ENCODE data around the gene HERPUD2. TPM values are rescaled to one million over a fixed set of nuclear protein-coding genes. Genes with fewer than 3 reads are reported as not detected.
"Not testable (repeated sequence)": the region's sequence is repeated elsewhere in the genome, so short reads cannot be mapped to it uniquely, and the experiment has no call there.

HERPUD2 gene
- polyA plus RNA-seq, 4 donors: 28.0 to 39.3 (median 37.9) TPM

GRCh38 chr7:35623381-35623780 is 71.6 kb downstream of the HERPUD2 start:
- DNase-seq (ENCODE audit: low read depth in 4 of 4, low spot score in 2 of 4): no peak

GRCh38 chr7:35619863-35620262 is 75.1 kb downstream of the HERPUD2 start:
- DNase-seq (ENCODE audit: low read depth in 4 of 4, low spot score in 2 of 4): no peak

- DNase-seq (ENCODE audit: low read depth in 4 of 4, low spot score in 2 of 4): peak in 1 of 4 donors; percentile 4
These were observed 77.9 kb downstream of the HERPUD2 start for GRCh38 chr7:35617041-35617440.

- no peak for DNase-seq (ENCODE audit: low read depth in 4 of 4, low spot score in 2 of 4)
These were observed 81.8 kb downstream of the HERPUD2 start for GRCh38 chr7:35613150-35613549.

GRCh38 chr7:35605760-35606159 is 89.2 kb downstream of the HERPUD2 start:
- DNase-seq (ENCODE audit: low read depth in 4 of 4, low spot score in 2 of 4): no peak

DNA sequence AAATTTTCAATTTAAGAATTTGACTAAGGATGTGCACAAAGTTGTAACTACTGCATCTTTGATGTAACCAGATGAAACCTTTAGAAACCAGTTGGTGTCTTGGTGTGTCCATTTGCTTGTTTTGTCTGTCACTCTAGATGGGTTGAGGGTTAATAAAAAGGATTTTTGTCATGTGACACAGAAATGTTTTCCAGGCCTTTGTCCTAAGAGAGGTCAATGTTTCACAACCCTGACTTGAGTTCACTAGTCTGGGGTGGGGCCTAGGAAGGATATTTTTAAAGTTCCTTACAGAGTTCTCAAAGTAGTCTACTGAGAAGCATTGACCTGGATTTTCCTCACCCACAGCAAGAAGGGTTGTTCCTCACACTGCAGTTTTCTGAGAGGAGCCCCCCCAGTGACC is 90.3 kb downstream of the HERPUD2 start:
- DNase-seq (ENCODE audit: low read depth in 4 of 4, low spot score in 2 of 4): no peak

- DNase-seq (ENCODE audit: low read depth in 4 of 4, low spot score in 2 of 4): no peak
These were observed 95.3 kb downstream of the HERPUD2 start for GRCh38 chr7:35599645-35600044.

DNA sequence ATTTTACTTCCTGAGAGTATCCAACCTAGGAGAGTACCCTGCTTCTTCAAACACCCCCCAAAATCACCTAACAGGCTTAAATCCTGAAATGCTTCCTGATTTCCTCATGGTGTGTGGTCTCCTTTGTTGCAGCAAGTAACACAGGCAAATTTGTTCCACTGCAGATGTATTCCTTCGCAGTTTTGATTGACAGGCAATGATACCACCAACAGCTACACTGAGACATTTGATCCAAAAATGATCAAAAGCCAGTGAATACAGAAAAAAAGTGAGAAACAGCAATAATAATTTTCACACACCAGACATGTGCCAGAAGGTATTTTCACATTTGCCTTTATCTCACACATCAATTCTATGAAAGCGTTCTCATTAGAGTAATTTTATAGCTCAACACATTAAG is 95.9 kb downstream of the HERPUD2 start:
- DNase-seq (ENCODE audit: low read depth in 4 of 4, low spot score in 2 of 4): no peak

GRCh38 chr7:35596061-35596460 is 98.9 kb downstream of the HERPUD2 start:
- DNase-seq (ENCODE audit: low read depth in 4 of 4, low spot score in 2 of 4): no peak

GRCh38 chr7:35593899-35594298 is 101.0 kb downstream of the HERPUD2 start:
- DNase-seq (ENCODE audit: low read depth in 4 of 4, low spot score in 2 of 4): no peak

- no peak for DNase-seq (ENCODE audit: low read depth in 4 of 4, low spot score in 2 of 4)
These were observed 106.3 kb downstream of the HERPUD2 start for GRCh38 chr7:35588647-35589046.

DNA sequence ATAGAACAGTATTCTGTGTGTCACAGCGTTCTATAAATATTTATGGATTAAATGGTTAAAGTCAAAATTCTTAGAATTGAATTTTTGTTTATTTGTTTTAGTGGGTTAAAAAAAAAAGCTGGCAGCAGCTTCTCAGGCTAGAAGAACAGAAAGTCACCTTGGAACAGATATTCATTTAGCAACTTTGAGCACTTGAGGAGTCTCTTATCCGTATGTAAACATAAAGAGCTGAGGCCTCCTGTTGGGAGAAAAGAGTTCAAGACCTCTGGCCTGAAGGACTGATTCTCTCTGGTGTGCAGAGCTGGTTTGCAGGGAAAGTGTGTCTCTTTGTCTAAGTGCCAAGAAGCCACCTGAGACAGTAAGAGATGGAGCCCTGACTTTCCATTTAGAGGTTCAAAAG is 109.9 kb downstream of the HERPUD2 start:
- no peak for DNase-seq (ENCODE audit: low read depth in 4 of 4, low spot score in 2 of 4)

GRCh38 chr7:35584533-35584932 is 110.4 kb downstream of the HERPUD2 start:
- DNase-seq (ENCODE audit: low read depth in 4 of 4, low spot score in 2 of 4): not testable (repeated sequence)

Other genes starting within 250 kb of the HERPUD2 start
- 100 to 1,000 TPM; 362 to 480 (median 420) TPM for gene SEPTIN7, start 105.9 kb upstream of the HERPUD2 start, polyA plus RNA-seq (ENCODE audit: insufficient read length in 4 of 4)